Fibroblast of lung (primary cell): Measurements from ENCODE around the gene MCAT. TPM values are rescaled to one million over a fixed set of nuclear protein-coding genes. Genes with fewer than 3 reads are reported as not detected.
"Not testable (repeated sequence)": the region's sequence is repeated elsewhere in the genome, so short reads cannot be mapped to it uniquely, and the experiment has no call there.

Experiments
- DNase-seq, 2 donors: peaks; one replicate each; pipeline versions ENCODE4 v3.0.0 to v3.0.0-alpha.2; 2010; ENCODE audit warnings: low read depth in 2 of 2
- H2AFZ ChIP-seq: 2 replicates; pipeline ENCODE4 v1.5.1; 2012; ENCODE audit warnings: low read length, control low read depth, inconsistent platforms
- H3K27ac ChIP-seq: 2 replicates; pipeline ENCODE4 v1.5.1; 2011; ENCODE audit warnings: low read length, control low read depth; ENCODE audit not compliant: insufficient read depth
- H3K27me3 ChIP-seq: 2 replicates; pipeline ENCODE4 v1.5.1; 2011; ENCODE audit warnings: mild to moderate bottlenecking, low read length; ENCODE audit not compliant: control insufficient read depth, insufficient read depth
- H3K36me3 ChIP-seq: 2 replicates; pipeline ENCODE4 v1.5.1; 2011; ENCODE audit warnings: low read length; ENCODE audit not compliant: control insufficient read depth, insufficient read depth
- H3K4me1 ChIP-seq: 2 replicates; pipeline ENCODE4 v1.5.1; 2011; ENCODE audit warnings: low read length; ENCODE audit not compliant: control insufficient read depth, insufficient read depth; ENCODE audit errors: extremely low read depth
- H3K4me2 ChIP-seq: 2 replicates; pipeline ENCODE4 v1.5.1; 2011; ENCODE audit warnings: low read length, control low read depth; ENCODE audit not compliant: insufficient read depth; ENCODE audit errors: extremely low read depth
- H3K4me3 ChIP-seq, 4 experiments: fragments of 200-600 bp in 1 of 4; sonication (generic) in 1 of 4; replicated peaks in 1 of 4; 2 replicates each; pipeline ENCODE4 v1.5.1; 2011 to 2016; ENCODE audit warnings: low read length in 4 of 4, low read depth in 3 of 4, mild to moderate bottlenecking in 3 of 4, control low read depth in 2 of 4, inconsistent platforms in 1 of 4, mixed read lengths in 1 of 4; ENCODE audit not compliant: insufficient read depth in 1 of 4; ENCODE audit errors: control extremely low read depth in 1 of 4
- H3K79me2 ChIP-seq: 2 replicates; pipeline ENCODE4 v1.5.1; 2012; ENCODE audit warnings: mild to moderate bottlenecking, low read length, inconsistent platforms; ENCODE audit not compliant: control insufficient read depth, insufficient read depth
- H3K9ac ChIP-seq: 2 replicates; pipeline ENCODE4 v1.5.1; 2011; ENCODE audit warnings: mild to moderate bottlenecking, low read length, control low read depth; ENCODE audit not compliant: insufficient read depth
- H3K9me3 ChIP-seq: 2 replicates; pipeline ENCODE4 v1.5.1; 2012; ENCODE audit warnings: low read depth, low read length; ENCODE audit not compliant: control insufficient read depth, insufficient read depth
- H4K20me1 ChIP-seq: 2 replicates; pipeline ENCODE4 v1.5.1; 2011; ENCODE audit warnings: low read length; ENCODE audit not compliant: control insufficient read depth, insufficient read depth; ENCODE audit errors: extremely low read depth
- CTCF ChIP-seq, 2 donors: IDR thresholded peaks in 1 of 2; conservative IDR thresholded peaks in 1 of 2; 1 replicate in 1 of 2; 2 replicates in 1 of 2; pipeline ENCODE4 v1.5.1; 2011 to 2012; ENCODE audit warnings: low read length in 2 of 2, control low read depth in 1 of 2, inconsistent platforms in 1 of 2, low read depth in 1 of 2, mild to moderate bottlenecking in 1 of 2
- EZH2 ChIP-seq: IDR thresholded peaks from 2 replicates; pipeline ENCODE4 v1.5.1; 2012; ENCODE audit warnings: low read length, control low read depth, mild to moderate bottlenecking; ENCODE audit errors: missing control alignments
- polyA plus RNA-seq, 2 donors: library from polyadenylated mRNA; depleted of rRNA in 1 of 2; stranded (reverse) in 1 of 2; unstranded in 1 of 2; fragments of >200 nt; gene quantifications; 2 replicates each; pipeline ENCODE4 v1.2.1, GENCODE V29; 2011 to 2012; ENCODE audit warnings: missing spikeins in 1 of 2
- total RNA-seq: library from RNA; depleted of rRNA; stranded (reverse); fragments of >200 nt; gene quantifications from 2 replicates; pipeline ENCODE4 v1.2.1, GENCODE V29; 2014

Gene MCAT
- total and polyA plus RNA-seq, 2 donors (not counting 1 experiment from before 2014, with no cell fraction given): 8.4 to 9.3 TPM

- Histone ChIP-seq H3K27me3 (peaks cover 25% of the 10 kb centered on the region), H3K4me1 (peaks cover 2% of the 10 kb centered on the region), H4K20me1 (no peaks in the 10 kb centered on the region), H3K36me3 (no peaks in the 10 kb centered on the region), H3K9ac (no peak overlapping the region), H3K4me3 (no peak overlapping the region), H3K4me2 (no peak overlapping the region), H3K9me3 (no peaks in the 10 kb centered on the region), H3K79me2 (no peaks in the 10 kb centered on the region), H2AFZ (no peak overlapping the region), H3K27ac (no peak overlapping the region)
- TF ChIP-seq EZH2 (no peak), CTCF (conservative IDR thresholded peaks at IDR 0.05 in 1 of 2, IDR thresholded peaks at IDR 0.05 in 1 of 2; ENCODE audit: low read depth in 1 of 2, low read length in 2 of 2) (no peak)
- no peak for DNase-seq
These were observed 36.9 kb downstream of the MCAT start for GRCh38 chr22:43106302-43106701.

- not testable (repeated sequence) for H4K20me1 ChIP-seq, H3K4me2 ChIP-seq, H3K4me3 ChIP-seq, H3K9ac ChIP-seq, H2AFZ ChIP-seq, DNase-seq, H3K27ac ChIP-seq, H3K36me3 ChIP-seq, H3K9me3 ChIP-seq, H3K79me2 ChIP-seq, H3K4me1 ChIP-seq
- H3K27me3 ChIP-seq: peaks cover 12% of the 10 kb centered on the region
These were observed 38.2 kb downstream of the MCAT start for GRCh38 chr22:43104950-43105349.

DNA sequence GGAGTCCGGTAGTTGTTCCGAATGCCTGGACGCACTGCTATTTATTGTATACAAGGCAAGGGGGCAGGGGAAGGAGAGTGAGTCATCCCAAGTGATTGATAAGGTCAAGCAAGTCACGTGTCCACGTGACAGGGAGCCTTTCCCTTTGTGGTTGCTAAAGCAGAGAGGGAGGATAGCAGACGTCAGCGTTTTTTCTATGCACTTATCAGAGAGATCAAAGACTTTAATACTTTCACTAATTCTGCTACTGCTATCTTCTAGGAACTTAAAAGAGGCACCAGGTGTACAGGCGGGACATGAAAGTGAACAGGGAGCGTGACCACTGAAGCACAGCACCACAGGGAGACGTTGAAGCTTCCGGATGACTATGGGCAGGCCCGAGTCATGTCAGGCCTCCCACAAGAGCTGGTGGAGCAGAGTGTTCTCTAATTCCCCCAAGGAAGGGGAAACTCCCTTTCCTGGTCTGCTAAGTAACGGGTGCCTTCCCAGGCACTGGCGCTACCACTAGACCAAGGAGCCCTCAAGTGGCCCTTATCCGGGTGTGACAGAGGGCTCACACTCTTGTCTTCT lies 39.1 kb downstream of the MCAT start:
- H3K27ac ChIP-seq, H4K20me1 ChIP-seq, H2AFZ ChIP-seq, H3K27me3 ChIP-seq, H3K79me2 ChIP-seq, H3K4me3 ChIP-seq, H3K9ac ChIP-seq, H3K4me2 ChIP-seq, H3K4me1 ChIP-seq, H3K36me3 ChIP-seq, H3K9me3 ChIP-seq: not testable (repeated sequence)
- peak in 1 of 2 donors; percentile 77 for DNase-seq

- H3K4me1 ChIP-seq: no peaks in the 10 kb centered on the region
- no peak overlapping the region for H2AFZ ChIP-seq
- H3K9ac ChIP-seq: no peak overlapping the region
- no peak overlapping the region for H3K27ac ChIP-seq
- no peaks in the 10 kb centered on the region for H3K36me3 ChIP-seq
- H3K4me2 ChIP-seq: no peak overlapping the region
- peaks cover 2% of the 10 kb centered on the region for H3K27me3 ChIP-seq
- no peaks in the 10 kb centered on the region for H4K20me1 ChIP-seq
- DNase-seq: no peak
- TF ChIP-seq CTCF (conservative IDR thresholded peaks at IDR 0.05 in 1 of 2, IDR thresholded peaks at IDR 0.05 in 1 of 2; ENCODE audit: low read depth in 1 of 2, low read length in 2 of 2) (no peak), EZH2 (no peak)
- H3K4me3 ChIP-seq: no peak overlapping the region
- no peaks in the 10 kb centered on the region for H3K79me2 ChIP-seq
- no peaks in the 10 kb centered on the region for H3K9me3 ChIP-seq
These were observed 41.9 kb downstream of the MCAT start for GRCh38 chr22:43101306-43101705.
